ACC112 (cell line): ENCODE data around the gene RIPOR1.
A peak's percentile ranks its signal among the peaks of the same experiment; 100 is the strongest.

ENCODE experiments used
- H2AFZ ChIP-seq: fragments of 200-600 bp; sonication (generic); one replicate; pipeline ENCODE4 v1.6.0; 2017; ENCODE audit warnings: antibody characterized with exemption, low read length; ENCODE audit not compliant: unreplicated experiment
- H3K27ac ChIP-seq: fragments of 200-600 bp; sonication (generic); 2 replicates; pipeline ENCODE4 v1.5.1; 2014; ENCODE audit warnings: low read depth, mild to moderate bottlenecking, antibody characterized with exemption, low read length, moderate library complexity
- H3K27me3 ChIP-seq: fragments of 200-600 bp; sonication (generic); 2 replicates; pipeline ENCODE4 v1.6.1; 2014; ENCODE audit warnings: mild to moderate bottlenecking, antibody characterized with exemption, low read length, moderate library complexity, mixed read lengths; ENCODE audit not compliant: insufficient read depth
- H3K36me3 ChIP-seq: fragments of 200-600 bp; sonication (generic); 2 replicates; pipeline ENCODE4 v1.6.1; 2016; ENCODE audit warnings: mild to moderate bottlenecking, antibody characterized with exemption, low read length, moderate library complexity, mixed read lengths; ENCODE audit not compliant: insufficient read depth
- H3K4me1 ChIP-seq: fragments of 200-600 bp; sonication (generic); one replicate; pipeline ENCODE4 v1.6.1; 2016; ENCODE audit warnings: low read length, mixed read lengths; ENCODE audit not compliant: insufficient read depth, unreplicated experiment, control insufficient read depth
- H3K4me3 ChIP-seq: fragments of 200-600 bp; sonication (generic); 2 replicates; pipeline ENCODE4 v1.5.1; 2014; ENCODE audit warnings: mild to moderate bottlenecking, low read depth, low read length
- H3K79me2 ChIP-seq: fragments of 200-600 bp; sonication (generic); one replicate; pipeline ENCODE4 v1.6.0; 2016; ENCODE audit warnings: low read length; ENCODE audit not compliant: control insufficient read depth, unreplicated experiment, insufficient read depth

RIPOR1 gene

GRCh38 chr16:67561501-67561823, 32.8 kb downstream of the RIPOR1 start:
- Histone ChIP-seq H3K4me1 (peaks cover 13% of the 10 kb centered on the region), H3K79me2 (peaks cover 37% of the 10 kb centered on the region), H3K36me3 (no peaks in the 10 kb centered on the region), H3K27me3 (no peaks in the 10 kb centered on the region), H3K27ac (peak overlapping the region; percentile 94), H2AFZ (peak overlapping the region; percentile 84), H3K4me3 (peak overlapping the region; percentile 89)

- H3K36me3 ChIP-seq = no peaks in the 10 kb centered on the region
- H2AFZ ChIP-seq = peak overlapping the region; percentile 84
- H3K79me2 ChIP-seq = peaks cover 42% of the 10 kb centered on the region
- H3K4me1 ChIP-seq = peaks cover 13% of the 10 kb centered on the region
- peak overlapping the region; percentile 89 for H3K4me3 ChIP-seq
- peak overlapping the region; percentile 94 for H3K27ac ChIP-seq
- H3K27me3 ChIP-seq = no peaks in the 10 kb centered on the region
Measured at GRCh38 chr16:67561824-67562525, 33.3 kb downstream of the RIPOR1 start.

DNA sequence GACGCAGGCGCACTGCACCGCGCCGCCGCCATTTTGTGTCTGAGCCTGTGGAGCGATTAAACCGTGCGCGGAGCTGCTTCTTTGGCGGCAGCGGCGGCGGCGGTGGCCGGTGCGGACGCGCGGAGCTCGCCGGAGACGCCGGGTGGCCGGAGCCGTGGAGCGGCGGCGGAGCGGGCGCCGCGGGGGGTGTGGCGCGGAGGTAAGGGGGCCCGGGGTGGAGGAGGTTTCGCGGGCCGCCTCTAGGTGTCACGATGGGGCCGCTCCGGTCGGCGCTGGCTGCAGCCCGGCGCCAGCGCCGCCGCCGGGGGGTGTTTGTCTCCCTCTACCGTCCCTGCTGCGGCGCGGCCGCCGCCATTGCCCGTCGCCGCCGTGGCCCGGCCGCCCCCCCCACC, 33.9 kb downstream of the RIPOR1 start, which contains the start of gene CTCF:
Gene CTCF (plus strand): TSS at position 1 of the 392 bp plus-strand sequence. CDS start 48,307 bp downstream, outside the sequence.
- H3K4me1 ChIP-seq = peaks cover 13% of the 10 kb centered on the region
- H3K79me2 ChIP-seq = peaks cover 47% of the 10 kb centered on the region
- H3K27ac ChIP-seq = peak within 1 kb of the TSS; percentile 98
- H3K27me3 ChIP-seq = no peaks in the 10 kb centered on the region
- peak within 1 kb of the TSS; percentile 90 for H2AFZ ChIP-seq
- H3K4me3 ChIP-seq = peak within 1 kb of the TSS; percentile 89
- no peaks in the 10 kb centered on the region for H3K36me3 ChIP-seq

DNA sequence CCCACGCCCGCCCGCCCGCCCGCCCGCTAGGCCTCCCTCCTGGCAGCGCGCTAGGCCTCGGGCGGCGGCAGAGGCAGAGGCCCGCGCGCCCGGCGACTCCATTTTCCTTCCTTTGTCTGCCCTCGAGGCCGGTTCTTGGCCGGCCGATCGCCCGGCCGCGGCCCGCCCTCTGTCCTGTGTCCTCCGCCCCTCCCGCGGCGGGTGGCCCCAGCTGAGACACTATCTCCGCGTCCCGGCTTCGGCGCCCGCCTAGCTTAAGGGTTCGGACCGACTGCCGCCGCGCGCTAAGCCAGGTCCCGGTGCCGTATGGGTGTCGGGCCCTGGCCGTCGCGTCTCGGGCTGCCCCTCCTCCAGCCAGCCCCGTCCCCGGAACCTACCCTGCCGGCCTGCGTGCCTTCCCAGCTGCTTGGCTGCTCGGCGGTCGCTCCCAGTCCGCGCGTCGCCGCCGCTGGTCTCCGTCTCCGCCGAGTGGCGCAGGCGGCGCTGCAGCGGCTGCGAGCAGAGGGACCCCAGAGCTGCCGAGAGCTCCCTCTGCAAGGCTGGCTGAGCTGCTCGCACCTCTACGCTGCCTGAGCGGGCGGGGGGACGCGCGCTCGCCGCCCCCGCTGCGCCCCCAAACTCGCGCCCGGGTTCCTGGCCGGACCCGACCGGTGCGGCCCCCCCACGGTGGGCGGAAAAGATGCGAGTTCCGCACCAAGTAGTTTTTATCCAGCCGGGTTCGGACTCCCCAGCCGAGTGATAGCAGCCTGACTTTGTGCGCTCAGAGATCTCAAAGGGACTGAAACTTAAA, 34.5 kb downstream of the RIPOR1 start:
- Histone ChIP-seq H3K27ac (peak overlapping the region; percentile 98), H3K4me3 (peak overlapping the region; percentile 89), H3K36me3 (no peaks in the 10 kb centered on the region), H2AFZ (peak overlapping the region; percentile 90), H3K27me3 (no peaks in the 10 kb centered on the region), H3K4me1 (peaks cover 13% of the 10 kb centered on the region), H3K79me2 (peaks cover 52% of the 10 kb centered on the region)

DNA sequence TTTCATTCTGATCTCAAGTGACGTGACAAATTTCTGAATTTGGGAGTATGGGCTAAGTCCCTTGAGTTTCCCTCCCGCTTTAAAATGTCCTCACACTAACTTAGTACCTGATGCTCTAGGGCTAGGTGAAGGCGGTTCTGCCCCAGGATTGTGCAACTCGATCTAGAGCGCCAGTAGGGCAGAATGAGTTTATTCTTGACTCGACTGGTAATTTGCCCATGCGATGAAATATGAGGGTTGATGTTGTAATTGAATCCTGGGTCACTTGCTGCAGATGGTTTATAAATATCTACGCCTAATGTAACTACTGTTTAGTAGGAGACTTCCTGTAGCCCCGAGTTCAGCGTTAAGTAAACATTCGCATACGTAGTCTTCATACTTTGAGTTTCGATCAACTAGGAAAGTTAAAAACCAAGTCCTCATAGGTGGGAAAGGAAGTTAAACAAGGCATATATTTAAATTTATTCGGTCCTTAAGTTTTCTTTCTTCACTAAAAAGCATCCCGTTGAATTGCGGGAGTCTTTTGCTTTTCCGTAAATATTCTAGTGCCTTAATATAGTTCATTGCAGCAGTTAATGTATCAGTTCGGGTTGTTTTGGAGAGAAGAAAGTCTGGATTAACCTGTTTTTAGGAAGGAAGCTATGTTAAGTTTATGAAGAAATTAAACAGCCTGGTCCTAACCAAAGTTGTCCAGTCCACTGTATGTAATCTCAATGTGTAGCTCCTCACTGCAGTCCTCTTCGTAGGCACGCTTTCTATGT, 35.3 kb downstream of the RIPOR1 start:
- Histone ChIP-seq H3K79me2 (peaks cover 58% of the 10 kb centered on the region), H3K27ac (peak overlapping the region; percentile 98), H3K27me3 (no peaks in the 10 kb centered on the region), H3K4me1 (peaks cover 13% of the 10 kb centered on the region), H3K4me3 (peak overlapping the region; percentile 89), H2AFZ (peak overlapping the region; percentile 70), H3K36me3 (no peaks in the 10 kb centered on the region)

- Histone ChIP-seq H3K79me2 (peaks cover 70% of the 10 kb centered on the region), H3K36me3 (no peaks in the 10 kb centered on the region), H3K27me3 (no peaks in the 10 kb centered on the region), H3K4me3 (no peak overlapping the region), H3K4me1 (peaks cover 13% of the 10 kb centered on the region), H3K27ac (no peak overlapping the region), H2AFZ (no peak overlapping the region)
Measured at GRCh38 chr16:67565470-67566100, 37.0 kb downstream of the RIPOR1 start.

GRCh38 chr16:67571464-67571863, 42.8 kb downstream of the RIPOR1 start:
- no peaks in the 10 kb centered on the region for H3K27me3 ChIP-seq
- H3K27ac ChIP-seq = peak overlapping the region; percentile 66
- H3K36me3 ChIP-seq = peaks cover 7% of the 10 kb centered on the region

GRCh38 chr16:67571981-67572431, 43.4 kb downstream of the RIPOR1 start:
- Histone ChIP-seq H3K4me1 (peaks cover 16% of the 10 kb centered on the region), H3K4me3 (peak overlapping the region; percentile 3; the same call in 1 of the 2 replicates), H3K27me3 (no peaks in the 10 kb centered on the region), H3K36me3 (peaks cover 7% of the 10 kb centered on the region), H3K27ac (peak overlapping the region; percentile 66), H3K79me2 (peaks cover 52% of the 10 kb centered on the region), H2AFZ (no peak overlapping the region)

More at GRCh38 chr16:67571464-67571863, 42.8 kb downstream of the RIPOR1 start:
- peak overlapping the region; percentile 3; the same call in 1 of the 2 replicates for H3K4me3 ChIP-seq
- H3K4me1 ChIP-seq = peaks cover 16% of the 10 kb centered on the region
- H2AFZ ChIP-seq = no peak overlapping the region
- H3K79me2 ChIP-seq = peaks cover 58% of the 10 kb centered on the region

DNA sequence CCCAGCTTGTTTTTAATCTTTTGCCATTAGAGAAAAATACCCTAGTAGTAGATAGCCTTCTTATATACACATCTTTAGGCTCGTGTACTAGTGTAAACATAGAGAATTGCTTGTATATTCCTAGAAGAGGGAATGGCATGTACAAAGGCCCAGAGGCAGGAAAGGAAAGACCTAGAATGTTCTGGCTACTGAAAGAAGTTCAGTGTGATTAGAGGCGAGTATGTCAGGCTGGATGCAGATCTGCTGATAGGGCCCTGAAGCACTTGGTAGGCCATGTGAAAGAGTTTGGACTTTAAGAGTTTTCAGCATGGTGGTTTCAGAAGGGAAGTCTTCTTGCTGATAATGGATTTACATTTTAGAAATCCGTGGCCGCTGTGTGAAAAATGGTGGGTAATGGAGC, 51.1 kb downstream of the RIPOR1 start:
- Histone ChIP-seq H3K27ac (no peak overlapping the region), H3K27me3 (no peaks in the 10 kb centered on the region), H3K36me3 (peaks cover 3% of the 10 kb centered on the region; the same call in 1 of the 2 replicates), H3K4me1 (no peaks in the 10 kb centered on the region), H3K79me2 (peaks cover 9% of the 10 kb centered on the region), H2AFZ (no peak overlapping the region), H3K4me3 (no peak overlapping the region)

DNA sequence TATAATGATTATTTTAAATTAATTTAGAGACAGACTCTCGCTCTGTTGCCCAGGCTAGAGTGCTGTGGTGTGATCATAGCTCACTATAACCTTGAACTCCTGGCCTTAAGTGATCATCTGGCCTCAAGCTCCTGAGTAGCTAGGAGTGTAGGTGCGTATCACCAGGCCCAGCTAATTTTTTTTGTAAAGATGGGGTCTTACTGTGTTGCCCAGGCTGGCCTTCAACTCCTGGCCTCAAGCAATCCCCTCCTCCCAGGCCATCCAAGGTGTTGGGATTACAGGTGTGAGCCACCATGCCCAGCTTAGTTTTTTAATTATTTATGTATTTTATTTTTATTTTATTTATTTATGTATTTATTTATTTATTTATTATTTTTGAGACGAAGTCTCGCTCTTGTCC, 51.6 kb downstream of the RIPOR1 start:
- Histone ChIP-seq H2AFZ (no peak overlapping the region), H3K36me3 (no peaks in the 10 kb centered on the region), H3K4me1 (no peaks in the 10 kb centered on the region), H3K79me2 (peaks cover 6% of the 10 kb centered on the region), H3K27me3 (no peaks in the 10 kb centered on the region), H3K4me3 (no peak overlapping the region), H3K27ac (no peak overlapping the region)
